GM19099 (cell line): ENCODE data around the gene FAM3C.

ENCODE experiments used
- POLR2A ChIP-seq: IDR thresholded peaks from 3 replicates; pipeline ENCODE4 v1.6.1; 2011; ENCODE audit warnings: low read depth; ENCODE audit not compliant: insufficient read length; ENCODE audit errors: extremely low read depth

FAM3C gene

DNA sequence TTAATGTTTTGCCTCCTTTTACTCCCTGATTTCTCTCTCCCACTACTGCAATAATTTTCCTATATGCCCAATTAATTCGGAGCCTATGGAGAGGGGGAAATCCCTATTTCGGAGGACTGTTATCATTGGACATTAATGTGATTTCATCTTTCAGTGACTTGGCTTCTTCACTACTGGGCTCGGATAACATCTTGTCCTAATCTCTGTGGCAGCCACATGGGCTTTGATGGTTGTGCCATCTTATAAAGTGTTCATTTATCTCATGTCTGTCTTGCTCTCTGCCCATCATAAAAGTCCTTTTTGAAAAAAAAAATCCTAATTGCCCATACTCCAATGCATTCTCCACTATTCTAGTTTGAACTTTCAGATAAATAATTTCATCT is 15.5 kb upstream of the FAM3C start:
- TF ChIP-seq POLR2A = no peak

DNA sequence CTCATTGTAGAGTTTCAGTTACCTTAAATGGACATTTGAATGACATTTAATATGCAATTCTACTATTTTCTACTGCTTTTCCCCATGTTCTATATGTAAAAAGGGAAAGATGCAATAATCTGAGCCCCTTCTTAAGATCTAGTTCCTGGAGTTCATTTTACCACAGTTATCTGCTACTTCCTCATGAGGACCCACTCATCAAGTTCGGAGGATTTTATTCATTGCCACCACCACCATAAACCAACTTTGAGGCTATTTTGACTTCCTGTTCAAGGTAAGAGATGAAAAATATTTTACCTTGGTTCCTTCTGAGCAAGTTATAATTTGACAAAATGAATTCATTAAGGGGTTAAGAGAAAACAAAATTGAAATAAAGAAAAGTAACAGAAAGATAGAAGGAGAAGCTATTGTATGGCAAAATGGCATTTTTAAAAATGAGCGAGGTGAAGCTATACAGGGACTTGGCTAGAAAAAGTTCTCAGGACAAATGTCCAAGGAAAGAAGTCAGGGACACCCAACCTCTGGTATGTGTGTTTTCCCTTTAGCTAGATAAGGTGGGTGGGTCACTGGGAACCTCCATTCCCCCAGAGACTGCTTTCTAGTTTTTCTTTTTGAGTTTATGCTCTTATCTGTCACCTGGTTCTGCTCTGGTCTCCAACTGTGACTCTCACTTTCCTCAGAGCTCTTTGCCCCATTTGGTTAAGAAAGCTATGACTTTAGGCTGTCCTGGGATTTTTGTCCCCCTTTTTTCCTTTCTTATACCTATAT is 14.9 kb upstream of the FAM3C start:
- no peak for TF ChIP-seq POLR2A

GRCh38 chr7:121406944-121407343 is 10.8 kb upstream of the FAM3C start:
- TF ChIP-seq POLR2A = no peak

DNA sequence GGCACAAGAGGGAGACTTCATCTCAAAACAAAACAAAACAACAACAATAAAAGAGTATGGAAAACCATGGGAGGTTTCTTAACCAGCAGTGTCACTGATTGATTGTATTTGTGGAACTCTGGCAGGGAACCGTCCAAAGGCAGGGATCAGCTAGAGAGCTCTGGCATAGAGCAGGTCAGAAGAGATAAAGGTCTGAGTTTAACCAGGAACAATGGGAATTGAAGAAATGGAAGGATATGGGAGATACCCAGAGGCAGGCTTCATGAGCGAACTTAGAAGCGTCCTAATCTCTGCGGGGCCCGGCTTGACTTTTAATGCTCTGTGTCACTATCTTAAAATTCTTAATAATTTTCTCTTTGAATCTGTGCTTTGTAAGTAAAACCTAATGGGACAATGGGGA is 10.4 kb upstream of the FAM3C start:
- no peak for TF ChIP-seq POLR2A

- TF ChIP-seq POLR2A = no peak
Observed at GRCh38 chr7:121404348-121404747, 8.2 kb upstream of the FAM3C start.

GRCh38 chr7:121402701-121403100 is 6.6 kb upstream of the FAM3C start:
- no peak for TF ChIP-seq POLR2A

- no peak for TF ChIP-seq POLR2A
Observed at GRCh38 chr7:121401896-121402295, 5.8 kb upstream of the FAM3C start.

DNA sequence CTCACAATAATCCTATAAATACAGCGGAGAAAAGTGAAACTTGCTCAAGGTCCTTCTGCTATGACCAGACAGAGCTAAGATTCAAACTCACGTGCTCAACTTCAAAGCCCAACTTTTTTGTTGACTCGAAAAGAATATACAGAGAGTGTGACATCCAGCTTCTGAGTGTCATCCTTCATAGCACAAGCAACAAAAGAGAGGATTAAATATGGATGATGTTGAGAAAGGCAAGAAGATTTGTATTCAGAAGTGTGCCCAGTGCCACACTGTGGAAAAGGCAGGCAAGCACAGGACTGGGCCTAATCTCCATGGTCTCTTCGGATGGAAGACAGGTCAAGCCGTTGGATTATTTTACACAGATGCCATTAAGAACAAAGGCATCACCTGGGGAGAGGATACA is 2.1 kb upstream of the FAM3C start:
- TF ChIP-seq POLR2A = no peak

DNA sequence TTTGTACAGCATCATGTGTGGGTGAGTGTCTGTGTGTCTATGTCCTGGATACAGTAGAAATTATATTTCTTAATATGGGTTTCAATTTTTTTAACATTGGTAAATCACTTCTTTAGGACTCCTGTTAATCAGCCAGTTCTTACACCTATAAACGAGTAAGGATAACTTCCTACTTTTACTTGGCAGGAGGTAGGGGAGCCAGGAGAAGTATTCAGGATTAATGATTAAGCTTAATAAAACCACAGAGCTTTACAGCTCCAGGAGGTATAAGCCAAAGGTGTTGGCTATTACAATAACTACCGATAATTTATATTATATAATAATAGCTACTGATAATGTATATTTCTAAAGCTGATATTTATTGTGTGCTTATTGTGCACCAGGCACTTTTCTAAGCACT is 1.7 kb upstream of the FAM3C start:
- TF ChIP-seq POLR2A = no peak

- TF ChIP-seq POLR2A = no peak
Observed at GRCh38 chr7:121397361-121397760, 1.3 kb upstream of the FAM3C start.

- no peak for TF ChIP-seq POLR2A
Observed at GRCh38 chr7:121395494-121395960, 581 bp downstream of the FAM3C start.

DNA sequence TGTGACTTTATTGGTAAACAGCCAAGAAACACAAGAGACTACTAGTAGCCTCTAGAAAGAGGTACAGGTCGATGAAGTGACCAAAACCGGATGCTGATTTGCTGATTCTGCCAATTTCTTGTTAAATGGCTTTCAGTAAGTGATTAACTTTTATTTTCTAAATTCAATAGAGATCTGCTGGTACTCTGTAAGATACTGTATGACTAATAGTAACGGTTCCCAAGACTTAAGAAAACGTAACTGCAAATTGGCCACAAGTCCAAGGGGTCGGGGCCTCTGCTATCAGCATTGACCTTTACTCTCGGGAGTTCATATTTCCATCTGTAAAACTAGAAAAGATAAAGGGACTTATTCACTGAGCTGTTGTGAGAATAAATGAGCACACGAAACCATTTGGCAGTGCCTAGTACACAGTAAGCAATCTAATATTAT is 1.4 kb downstream of the FAM3C start:
- no peak for TF ChIP-seq POLR2A

GRCh38 chr7:121393005-121393366 is 3.1 kb downstream of the FAM3C start:
- TF ChIP-seq POLR2A = no peak

DNA sequence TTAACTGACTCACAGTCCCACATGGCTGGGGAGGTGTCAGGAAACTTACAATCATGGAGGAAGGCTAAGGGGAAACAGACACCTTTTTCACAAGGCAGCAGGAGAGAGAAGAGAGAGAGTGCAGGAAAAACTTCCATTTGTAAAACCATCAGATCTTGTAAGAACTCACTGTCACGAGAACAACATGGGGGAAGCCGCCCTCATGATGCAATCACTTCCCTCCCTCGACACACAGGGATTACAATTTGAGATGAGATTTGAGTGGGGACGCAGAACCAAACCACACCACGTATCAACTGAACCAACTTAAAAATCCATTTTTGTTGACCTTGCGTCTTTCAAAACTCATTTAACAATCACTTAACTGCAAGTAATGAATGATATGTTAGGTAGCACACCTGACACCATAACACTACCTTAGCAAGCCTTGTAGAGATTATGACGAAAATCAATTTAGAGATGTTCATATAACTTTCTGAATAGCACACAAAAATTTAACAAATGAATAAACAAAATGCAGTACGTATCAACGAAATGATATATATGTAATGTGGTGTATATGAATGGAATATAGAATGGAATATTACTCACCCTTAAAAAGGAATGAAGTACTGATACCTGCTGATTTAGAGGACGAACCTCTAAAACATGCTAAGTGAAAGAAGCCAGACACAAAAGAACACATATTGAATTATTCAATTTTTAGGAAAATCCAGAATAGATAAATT is 3.7 kb downstream of the FAM3C start:
- no peak for TF ChIP-seq POLR2A

DNA sequence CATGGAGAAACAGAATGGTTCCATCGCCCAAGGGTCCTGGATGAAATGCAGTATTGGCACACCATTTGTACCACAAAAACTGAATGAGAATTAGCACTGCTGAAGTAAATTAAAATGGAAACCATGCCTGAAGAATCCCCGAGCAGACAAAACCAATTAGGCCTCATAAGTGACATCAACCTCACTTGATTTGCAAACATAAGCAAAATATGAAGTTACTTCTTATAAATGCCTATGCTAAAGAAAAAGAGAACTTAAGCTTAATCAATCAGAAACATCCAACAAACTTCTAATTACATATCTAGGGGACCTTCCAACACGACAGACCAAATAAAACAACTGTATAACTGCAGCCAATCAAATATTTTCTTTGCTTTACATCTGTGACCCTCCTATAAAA is 4.4 kb downstream of the FAM3C start:
- no peak for TF ChIP-seq POLR2A

GRCh38 chr7:121390617-121391016 is 5.5 kb downstream of the FAM3C start:
- TF ChIP-seq POLR2A = no peak
